Activated T-cell treated with anti-CD3 and anti-CD28 coated beads, Interleukin-2, amount 50 U/mL, for 4 hours (primary cell): Measurements from ENCODE around the gene MCRIP1. TPM values are rescaled to one million over a fixed set of nuclear protein-coding genes. Genes with fewer than 3 reads are reported as not detected.

Experiments used
- ATAC-seq, 2 donors: fragments of 200-7000 bp; cut with Tn5 transposase; one replicate each; pipeline ENCODE4 v1.10.0; 2021
- DNase-seq: peaks from one replicate; pipeline ENCODE4 v3.0.0-alpha.2; 2020
- H3K27me3 Mint-ChIP-seq: one replicate; pipeline ENCODE4 v1.8.0; 2021; ENCODE audit warnings: low read depth, mixed read lengths
- H3K36me3 Mint-ChIP-seq: one replicate; pipeline ENCODE4 v1.8.0; 2022; ENCODE audit warnings: mixed read lengths; ENCODE audit not compliant: insufficient read depth
- H3K4me1 Mint-ChIP-seq: one replicate; pipeline ENCODE4 v1.8.0; 2021; ENCODE audit warnings: low read depth, mixed read lengths
- H3K4me3 Mint-ChIP-seq: one replicate; pipeline ENCODE4 v1.8.0; 2021; ENCODE audit warnings: mild to moderate bottlenecking, moderate library complexity, mixed read lengths
- H3K9me3 Mint-ChIP-seq: one replicate; pipeline ENCODE4 v1.8.0; 2021; ENCODE audit warnings: mixed read lengths
- total RNA-seq, 3 donors: library from RNA; stranded (reverse); gene quantifications; one replicate each; pipeline ENCODE4 v1.2.1, GENCODE V29; 2021

Gene MCRIP1
- total RNA-seq, 3 donors from 2014 or later = 100 to 112 (median 110) TPM

DNA sequence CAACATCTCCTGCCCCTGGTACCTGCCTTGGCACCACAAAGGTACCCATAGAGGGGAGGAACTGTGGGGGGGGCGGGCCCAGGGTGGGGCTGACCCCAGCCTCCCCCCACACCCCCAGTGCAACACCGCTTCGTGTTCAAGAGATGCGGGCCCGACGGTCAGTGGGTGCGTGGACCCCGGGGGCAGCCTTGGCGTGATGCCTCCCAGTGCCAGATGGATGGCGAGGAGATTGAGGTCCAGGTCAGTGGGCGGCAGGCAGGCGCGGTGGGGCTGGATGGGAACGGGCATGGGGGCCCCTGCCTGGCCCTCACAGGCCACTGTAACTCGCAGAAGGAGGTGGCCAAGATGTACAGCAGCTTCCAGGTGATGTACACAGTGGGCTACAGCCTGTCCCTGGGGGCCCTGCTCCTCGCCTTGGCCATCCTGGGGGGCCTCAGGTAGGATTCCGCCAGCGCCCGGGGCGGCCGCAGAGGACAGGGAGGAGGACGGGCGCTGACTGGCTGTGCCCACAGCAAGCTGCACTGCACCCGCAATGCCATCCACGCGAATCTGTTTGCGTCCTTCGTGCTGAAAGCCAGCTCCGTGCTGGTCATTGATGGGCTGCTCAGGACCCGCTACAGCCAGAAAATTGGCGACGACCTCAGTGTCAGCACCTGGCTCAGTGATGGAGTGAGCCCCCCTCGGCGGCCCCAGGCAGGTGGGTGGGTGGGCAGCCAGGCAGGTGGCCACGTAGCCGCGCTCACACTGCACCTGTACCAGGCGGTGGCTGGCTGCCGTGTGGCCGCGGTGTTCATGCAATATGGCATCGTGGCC, 22.0 kb downstream of the MCRIP1 start:
- Mint-ChIP-seq H3K27me3 (peaks cover 18% of the 10 kb centered on the region), H3K4me3 (no peak overlapping the region), H3K4me1 (no peaks in the 10 kb centered on the region), H3K9me3 (no peaks in the 10 kb centered on the region), H3K36me3 (no peaks in the 10 kb centered on the region)
- ATAC-seq (no peak), DNase-seq (no peak)

DNA sequence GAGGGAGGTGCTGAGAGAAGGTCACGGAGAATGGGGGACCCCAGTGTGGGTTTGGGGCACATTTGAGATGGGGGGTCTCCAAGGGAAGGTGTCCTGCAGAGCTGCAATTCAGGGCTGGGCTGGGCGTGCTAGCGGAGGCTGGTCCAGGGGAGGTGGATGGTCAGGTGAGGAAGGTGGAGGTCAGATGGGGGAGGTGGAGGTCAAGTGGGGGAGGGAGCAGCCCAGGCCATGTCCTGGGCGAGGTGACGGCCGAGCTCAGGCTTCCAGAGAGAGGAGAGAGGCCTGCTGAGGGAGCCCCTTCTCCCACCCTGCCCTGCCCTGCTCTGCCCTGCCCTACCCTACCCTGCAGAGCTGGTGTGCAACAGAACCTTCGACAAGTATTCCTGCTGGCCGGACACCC, 22.6 kb downstream of the MCRIP1 start:
- ATAC-seq = no peak

DNA sequence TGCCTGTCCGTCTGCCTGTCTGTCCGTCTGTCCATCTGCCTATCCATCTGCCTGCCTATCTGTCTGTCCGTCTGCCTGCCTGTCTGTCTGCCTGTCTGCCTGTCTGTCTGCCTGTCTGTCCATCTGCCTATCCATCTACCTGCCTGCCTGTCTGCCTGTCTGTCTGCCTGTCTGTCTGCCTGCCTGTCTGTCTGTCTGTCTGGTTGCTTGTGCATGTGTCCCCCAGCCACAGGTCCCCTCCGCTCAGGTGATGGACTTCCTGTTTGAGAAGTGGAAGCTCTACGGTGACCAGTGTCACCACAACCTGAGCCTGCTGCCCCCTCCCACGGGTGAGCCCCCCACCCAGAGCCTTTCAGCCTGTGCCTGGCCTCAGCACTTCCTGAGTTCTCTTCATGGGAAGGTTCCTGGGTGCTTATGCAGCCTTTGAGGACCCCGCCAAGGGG, 23.5 kb downstream of the MCRIP1 start:
- no peaks in the 10 kb centered on the region for H3K4me1 Mint-ChIP-seq
- no peak overlapping the region for H3K4me3 Mint-ChIP-seq
- H3K36me3 Mint-ChIP-seq = no peaks in the 10 kb centered on the region
- ATAC-seq = no peak
- no peak for DNase-seq
- no peaks in the 10 kb centered on the region for H3K9me3 Mint-ChIP-seq
- H3K27me3 Mint-ChIP-seq = peaks cover 21% of the 10 kb centered on the region

More for the DNA sequence above, 22.6 kb downstream of the MCRIP1 start:
- H3K27me3 Mint-ChIP-seq = peaks cover 18% of the 10 kb centered on the region
- no peaks in the 10 kb centered on the region for H3K4me1 Mint-ChIP-seq
- no peaks in the 10 kb centered on the region for H3K9me3 Mint-ChIP-seq
- H3K36me3 Mint-ChIP-seq = no peaks in the 10 kb centered on the region
- DNase-seq = no peak
- no peak overlapping the region for H3K4me3 Mint-ChIP-seq

DNA sequence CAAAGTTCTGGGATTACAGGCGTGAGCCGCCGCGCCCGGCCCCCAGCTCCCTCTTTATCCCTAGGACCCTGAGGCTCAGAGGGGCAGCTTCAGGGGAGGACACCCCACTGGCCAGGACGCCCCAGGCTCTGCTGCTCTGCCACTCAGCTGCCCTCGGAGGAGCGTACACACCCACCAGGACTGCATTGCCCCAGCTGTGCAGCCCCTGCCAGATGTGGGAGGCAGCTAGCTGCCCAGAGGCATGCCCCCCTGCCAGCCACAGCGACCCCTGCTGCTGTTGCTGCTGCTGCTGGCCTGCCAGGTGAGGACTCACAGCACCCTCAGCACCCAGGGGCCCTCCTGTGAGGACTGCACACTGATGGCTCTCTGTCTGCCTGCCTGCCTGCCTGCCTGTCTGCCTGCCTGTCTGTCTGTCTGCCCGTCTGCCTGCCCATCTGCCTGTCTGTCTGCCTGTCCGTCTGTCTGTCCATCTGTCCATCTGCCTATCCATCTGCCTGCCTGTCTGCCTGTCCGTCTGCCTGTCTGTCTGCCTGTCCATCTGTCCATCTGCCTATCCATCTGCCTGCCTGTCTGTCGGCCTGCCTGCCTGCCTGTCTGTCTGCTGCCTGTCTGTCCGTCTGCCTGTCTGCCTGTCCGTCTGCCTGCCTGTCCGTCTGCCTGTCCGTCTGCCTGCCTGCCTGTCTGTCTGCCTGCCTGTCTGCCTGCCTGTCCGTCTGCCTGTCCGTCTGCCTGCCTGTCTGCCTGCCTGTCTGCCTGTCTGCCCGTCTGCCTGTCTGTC, 24.1 kb downstream of the MCRIP1 start:
- no peaks in the 10 kb centered on the region for H3K4me1 Mint-ChIP-seq
- DNase-seq = no peak
- no peak for ATAC-seq
- no peak overlapping the region for H3K4me3 Mint-ChIP-seq
- H3K36me3 Mint-ChIP-seq = no peaks in the 10 kb centered on the region
- H3K27me3 Mint-ChIP-seq = peaks cover 21% of the 10 kb centered on the region
- no peaks in the 10 kb centered on the region for H3K9me3 Mint-ChIP-seq

DNA sequence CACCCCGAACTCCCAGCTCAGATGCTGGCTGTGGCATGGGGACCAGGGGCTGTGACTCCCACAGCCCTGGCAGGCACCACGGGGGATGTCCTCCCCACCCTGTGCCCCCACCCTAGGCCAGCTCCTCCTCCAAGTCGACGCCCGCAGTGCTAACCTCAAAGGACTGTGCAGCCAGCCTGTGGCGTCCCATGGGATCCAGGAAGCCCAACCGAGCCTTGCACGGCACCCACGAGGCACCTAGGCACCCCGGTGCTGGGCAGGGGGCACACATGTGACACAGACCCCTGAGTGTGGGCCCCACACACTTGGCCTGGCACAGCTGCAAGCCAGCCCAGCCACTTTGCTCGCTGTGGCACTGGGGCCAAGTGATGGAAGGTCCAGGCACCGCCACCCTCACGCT, 25.3 kb downstream of the MCRIP1 start:
- DNase-seq (no peak), ATAC-seq (no peak)
- Mint-ChIP-seq H3K4me1 (peaks cover 1% of the 10 kb centered on the region), H3K9me3 (no peaks in the 10 kb centered on the region), H3K27me3 (peaks cover 27% of the 10 kb centered on the region), H3K4me3 (no peak overlapping the region), H3K36me3 (no peaks in the 10 kb centered on the region)

DNA sequence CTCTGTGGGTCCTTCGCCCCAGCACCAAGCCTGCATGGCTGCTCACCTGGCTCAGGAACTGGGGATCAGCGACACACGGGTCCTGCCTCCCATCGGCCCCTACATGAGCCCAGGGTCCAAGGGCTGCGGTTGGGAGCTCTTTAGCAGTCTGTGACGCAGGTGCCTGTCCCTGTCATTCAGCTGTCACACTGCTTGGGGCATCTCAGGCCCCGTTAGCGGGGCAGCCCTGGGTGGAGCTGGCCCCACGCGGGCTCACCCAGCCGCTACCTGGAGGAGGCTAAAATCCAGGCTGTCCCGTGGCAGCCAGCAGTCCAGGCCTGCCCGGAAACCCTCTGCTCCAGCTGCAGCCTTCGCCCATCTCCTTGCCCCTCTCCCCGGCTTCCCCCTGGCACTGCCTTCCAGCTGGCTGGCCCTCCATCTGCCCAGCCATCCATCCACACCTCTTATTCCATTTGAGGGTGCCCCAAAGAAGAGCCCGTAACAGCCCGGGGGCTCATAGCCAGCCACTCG, 25.8 kb downstream of the MCRIP1 start:
- Mint-ChIP-seq H3K36me3 (no peaks in the 10 kb centered on the region), H3K4me1 (peaks cover 1% of the 10 kb centered on the region), H3K4me3 (no peak overlapping the region), H3K27me3 (peaks cover 33% of the 10 kb centered on the region), H3K9me3 (no peaks in the 10 kb centered on the region)
- no peak for DNase-seq
- ATAC-seq = no peak

DNA sequence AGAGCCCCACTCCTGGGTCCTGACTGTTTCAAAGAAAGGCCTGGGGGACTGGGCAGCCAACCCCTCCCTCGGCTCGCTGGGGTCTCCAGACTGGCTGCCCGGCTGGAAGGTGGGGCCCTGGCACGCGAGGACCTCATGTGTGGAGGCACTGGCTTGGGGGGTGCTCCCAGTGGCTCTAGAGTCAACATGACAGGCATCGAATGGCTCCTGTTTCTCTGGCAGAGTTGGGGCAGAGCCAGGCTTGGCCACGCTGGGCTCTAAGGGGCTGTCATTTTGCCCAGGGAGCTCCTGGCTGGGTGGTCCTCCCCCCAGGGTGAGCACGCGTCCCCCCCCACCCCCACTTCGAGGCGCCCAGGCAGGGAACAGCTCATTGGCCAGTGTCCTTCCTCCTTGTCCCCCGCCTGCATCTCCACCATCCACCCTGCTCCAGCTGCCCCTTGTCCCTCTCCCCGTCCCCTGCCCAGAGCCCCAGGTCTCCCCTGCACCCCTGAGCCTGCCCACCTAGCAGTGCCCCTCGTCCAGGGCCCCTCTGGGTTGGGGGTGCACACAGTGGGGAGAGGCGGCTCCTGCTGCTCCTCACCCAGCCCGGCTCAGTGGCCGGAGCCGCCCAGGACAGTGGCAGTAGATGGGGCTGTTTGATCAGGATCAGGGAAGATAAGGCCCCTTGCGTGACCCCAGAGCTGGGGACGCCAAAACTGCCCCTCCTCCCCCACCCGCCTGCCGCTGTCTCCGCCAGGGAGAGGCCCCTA, 26.5 kb downstream of the MCRIP1 start:
- Mint-ChIP-seq H3K27me3 (peaks cover 39% of the 10 kb centered on the region), H3K36me3 (no peaks in the 10 kb centered on the region), H3K4me1 (peaks cover 1% of the 10 kb centered on the region), H3K4me3 (no peak overlapping the region), H3K9me3 (no peaks in the 10 kb centered on the region)
- DNase-seq = no peak
- no peak for ATAC-seq

DNA sequence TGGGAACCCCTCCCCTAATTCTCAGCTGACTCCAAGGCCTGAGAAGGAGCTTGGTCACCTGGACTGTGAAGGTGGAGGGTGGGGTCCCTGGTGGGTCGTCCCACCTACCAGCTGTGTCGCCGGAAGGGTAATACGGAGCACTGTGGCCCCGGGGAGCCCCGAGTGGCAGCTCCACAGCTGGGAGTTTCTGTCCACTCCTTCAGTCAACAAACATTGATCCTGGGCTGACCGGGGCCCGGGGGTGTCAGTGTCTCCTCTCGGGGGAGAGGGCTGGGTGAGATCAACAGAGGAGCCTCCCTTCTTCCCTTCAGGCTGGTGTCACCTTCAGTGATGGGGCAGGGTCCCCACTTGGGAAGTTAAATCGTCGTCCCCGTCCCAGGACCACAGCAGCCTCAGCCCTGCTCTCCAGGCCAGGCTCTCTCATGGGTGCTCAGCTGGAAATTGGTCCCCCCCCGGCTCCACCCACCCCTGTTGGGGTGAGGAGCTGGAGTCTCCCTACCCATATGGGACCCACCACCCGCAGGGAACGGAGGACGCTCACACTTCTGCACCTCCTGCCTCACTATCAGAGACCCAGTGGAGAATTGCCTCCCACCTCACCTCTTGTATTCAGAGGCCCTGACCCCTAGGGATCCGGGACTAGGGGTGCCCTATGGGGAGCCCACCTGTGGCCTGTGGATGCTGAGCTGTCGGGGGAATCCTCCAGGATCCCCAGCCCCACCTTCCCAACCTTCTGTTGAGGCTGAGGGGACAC, 27.2 kb downstream of the MCRIP1 start:
- no peak for DNase-seq
- no peaks in the 10 kb centered on the region for H3K36me3 Mint-ChIP-seq
- peaks cover 47% of the 10 kb centered on the region for H3K27me3 Mint-ChIP-seq
- H3K4me1 Mint-ChIP-seq = peaks cover 1% of the 10 kb centered on the region
- no peaks in the 10 kb centered on the region for H3K9me3 Mint-ChIP-seq
- no peak for ATAC-seq
- no peak overlapping the region for H3K4me3 Mint-ChIP-seq

DNA sequence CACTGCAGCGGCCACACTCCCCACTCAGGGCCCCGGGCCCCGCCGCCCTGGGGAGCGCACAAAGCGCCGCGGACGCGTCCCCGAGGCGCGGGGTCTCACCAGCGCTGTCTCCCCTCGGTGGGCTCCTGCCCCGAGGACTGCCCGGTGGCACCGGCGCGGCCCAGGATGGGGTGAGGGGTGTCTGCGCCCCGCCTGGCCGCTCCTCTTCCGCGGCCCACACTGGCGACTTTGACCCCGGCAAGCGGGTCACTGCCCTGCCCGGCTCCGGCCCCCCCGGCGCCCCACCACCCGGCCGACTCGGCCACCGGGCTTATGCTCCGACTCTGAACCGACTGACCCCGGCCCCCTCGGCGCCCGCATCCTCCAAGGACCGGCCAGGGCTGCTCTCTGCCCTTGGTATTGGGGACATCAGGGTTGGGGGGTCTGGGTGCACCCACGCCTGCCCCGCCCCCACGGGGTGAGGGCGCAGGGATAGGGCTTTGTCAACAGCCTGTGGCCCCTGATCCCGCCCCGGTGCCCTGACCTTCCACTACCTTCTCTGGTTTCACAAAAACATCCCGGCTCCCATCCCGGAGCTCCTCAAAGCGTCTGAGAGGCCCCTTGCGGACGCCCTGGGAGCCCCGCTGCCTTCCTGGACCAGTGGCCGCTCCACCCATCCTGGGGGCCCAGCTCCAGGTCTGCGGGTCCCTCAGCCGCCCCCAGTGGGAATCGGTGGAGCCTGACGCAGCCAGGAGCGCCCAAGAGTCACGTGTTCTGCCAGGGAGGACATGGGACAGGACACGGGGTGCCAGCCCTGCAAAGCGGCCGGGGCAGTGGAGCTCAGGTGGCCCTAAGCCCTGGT, 28.3 kb downstream of the MCRIP1 start:
- H3K36me3 Mint-ChIP-seq = no peaks in the 10 kb centered on the region

DNA sequence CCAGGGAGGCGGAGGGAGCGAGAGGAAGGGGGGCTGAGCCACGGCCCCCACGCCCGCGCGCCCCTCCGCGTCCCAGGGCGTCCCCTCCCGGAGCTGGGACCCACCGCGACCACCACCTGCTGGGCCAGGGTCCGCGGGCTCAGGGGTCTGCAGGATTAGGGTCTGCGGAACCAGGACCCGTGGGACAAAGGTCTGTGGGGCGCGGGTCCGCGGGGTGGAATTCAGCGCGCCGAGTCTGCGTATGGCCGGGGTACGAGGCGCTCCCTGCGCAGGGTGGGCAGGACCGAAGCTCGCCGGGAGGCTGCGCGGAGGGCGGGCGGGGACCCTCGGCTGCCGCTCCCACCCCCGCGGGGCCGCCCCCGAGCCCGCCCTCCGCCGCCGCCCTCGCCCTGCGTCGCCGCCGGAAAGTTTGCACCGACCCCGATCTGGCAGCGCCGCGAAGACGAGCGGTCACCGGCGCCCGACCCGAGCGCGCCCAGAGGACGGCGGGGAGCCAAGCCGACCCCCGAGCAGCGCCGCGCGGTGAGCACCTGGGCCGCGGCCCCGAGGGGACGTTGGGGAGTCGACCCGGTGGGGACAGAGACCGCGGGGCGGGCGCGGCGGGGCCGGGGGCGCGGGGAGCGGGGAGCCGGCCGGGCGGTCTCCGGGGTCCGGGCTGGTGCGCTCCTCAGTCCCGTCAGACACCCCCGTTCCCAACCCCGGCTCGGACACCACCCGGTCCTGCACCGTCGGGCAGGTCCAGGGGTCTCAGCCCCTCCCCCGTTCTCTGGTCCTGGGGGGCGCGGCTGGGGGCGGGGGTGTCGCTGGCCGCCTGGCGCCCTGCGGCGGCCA, 29.1 kb downstream of the MCRIP1 start, which contains the start of gene GCGR:
Gene GCGR (plus strand): TSS at position 423 of the 831 bp plus-strand sequence. CDS start 4,869 bp downstream, outside the sequence.
- no peak for DNase-seq
- Mint-ChIP-seq H3K4me3 (no peak within 1 kb of the TSS), H3K9me3 (no peaks in the 10 kb centered on the region), H3K4me1 (peaks cover 1% of the 10 kb centered on the region), H3K36me3 (no peaks in the 10 kb centered on the region), H3K27me3 (peaks cover 45% of the 10 kb centered on the region)
- ATAC-seq = peak; percentile 15 to 16

More for the DNA sequence above, 28.3 kb downstream of the MCRIP1 start:
- no peak for DNase-seq
- Mint-ChIP-seq H3K4me3 (no peak overlapping the region), H3K9me3 (no peaks in the 10 kb centered on the region), H3K4me1 (peaks cover 1% of the 10 kb centered on the region), H3K27me3 (peaks cover 45% of the 10 kb centered on the region)
- ATAC-seq = no peak

DNA sequence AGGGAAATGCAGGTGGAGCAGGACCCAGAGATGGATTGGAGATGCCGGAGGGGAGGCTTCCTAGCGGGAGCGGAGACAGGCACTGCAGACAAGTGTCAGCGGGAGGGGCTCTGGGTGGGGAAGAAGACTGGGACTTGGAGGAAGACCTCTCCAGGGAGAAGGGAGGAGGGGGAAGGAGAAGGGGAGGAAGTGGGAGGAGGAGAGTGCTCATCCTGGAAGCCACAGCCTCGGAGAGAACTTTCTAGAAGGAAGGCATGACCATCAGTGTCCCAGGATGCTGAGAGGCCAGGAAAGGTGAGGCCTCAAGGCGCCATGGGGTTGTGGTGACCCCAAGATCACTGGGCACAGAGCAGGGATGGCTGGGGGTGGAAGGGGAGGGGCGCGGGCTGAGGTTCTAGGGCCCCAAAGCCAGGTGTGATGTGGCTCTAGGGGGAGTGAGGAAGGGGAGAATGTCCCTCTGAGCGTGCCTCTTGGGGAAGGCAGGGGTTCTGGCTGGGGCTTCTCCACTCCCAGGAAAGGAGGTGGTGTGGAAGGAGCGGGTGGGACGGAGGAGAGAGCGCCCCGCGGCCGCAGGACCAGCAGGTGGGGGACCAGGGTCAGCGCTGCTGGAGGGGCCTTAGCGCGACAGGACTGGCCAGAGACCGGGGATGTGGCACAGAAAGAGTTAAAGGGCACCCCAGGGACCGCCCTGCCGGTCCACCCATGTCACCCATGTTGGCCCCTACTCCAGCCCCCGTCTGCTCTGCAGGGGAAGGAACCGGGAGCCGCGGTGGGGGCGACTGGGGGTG, 30.0 kb downstream of the MCRIP1 start:
- no peak overlapping the region for H3K4me3 Mint-ChIP-seq
- ATAC-seq (no peak), DNase-seq (no peak)

More for the DNA sequence above, 30.0 kb downstream of the MCRIP1 start:
- peaks cover 1% of the 10 kb centered on the region for H3K4me1 Mint-ChIP-seq
- no peaks in the 10 kb centered on the region for H3K9me3 Mint-ChIP-seq
- no peaks in the 10 kb centered on the region for H3K36me3 Mint-ChIP-seq
- peaks cover 44% of the 10 kb centered on the region for H3K27me3 Mint-ChIP-seq
